ENCODE data around the gene SKAP1. TPM values are rescaled to one million over a fixed set of nuclear protein-coding genes. Genes with fewer than 3 reads are reported as not detected.

Gene SKAP1
- polyA plus RNA-seq, 1 of the 3 experiments (the other 2 are of a cell fraction), result not detected

GRCh38 chr17:48416971-48417370 is 13.0 kb downstream of the SKAP1 start:
- no peak overlapping the region for H3K4me2 ChIP-seq
- no peaks in the 10 kb centered on the region for H4K20me1 ChIP-seq (ENCODE audit: insufficient read depth)
- no peaks in the 10 kb centered on the region for H3K79me2 ChIP-seq (ENCODE audit: insufficient read depth)
- no peaks in the 10 kb centered on the region for H3K4me1 ChIP-seq (ENCODE audit: control insufficient read depth in 1 of 2, insufficient read depth in 2 of 2, low read depth in 1 of 2, low read length in 1 of 2)
- WGBS (ENCODE audit: low lambda C conversion rate), result 3% methylated on average over 3 of the region's 3 CpGs
- H3K4me3 ChIP-seq (ENCODE audit: low read depth in 2 of 2, low read length in 1 of 2), result no peak overlapping the region
- no peaks in the 10 kb centered on the region for H3K9me3 ChIP-seq
- H3F3A ChIP-seq (replicated peaks; ENCODE audit: insufficient read depth), result no peaks in the 10 kb centered on the region
- H3K9ac ChIP-seq, result no peak overlapping the region
- ChIA-PET POLR2A (no interaction called here), CTCF (interaction anchor here (0.6 kb wide), 1 partner anchor 65 kb away, joined by 3 read pairs; no protein-coding TSS in a partner anchor)
- no peak overlapping the region for H3K27ac ChIP-seq (ENCODE audit: low read depth in 2 of 2, low read length in 1 of 2)
- no peaks in the 10 kb centered on the region for H3K9me2 ChIP-seq
- no peak for DNase-seq
- H3K36me3 ChIP-seq (replicated peaks in 1 of 2; ENCODE audit: control insufficient read depth in 1 of 2, insufficient read depth in 2 of 2, low read length in 1 of 2), result no peaks in the 10 kb centered on the region
- no peak for TF ChIP-seq CTCF (IDR thresholded peaks at IDR 0.05)
- TF ChIP-seq TCF12 (IDR thresholded peaks at IDR 0.05), result no peak
- no peak for TF ChIP-seq POLR2AphosphoS5 (IDR thresholded peaks at IDR 0.05; ENCODE audit: low read depth, low read length)
- TF ChIP-seq TEAD4 (IDR thresholded peaks at IDR 0.05; ENCODE audit: borderline replicate concordance, insufficient read depth), result no peak
- no peak for TF ChIP-seq GABPA (IDR thresholded peaks at IDR 0.05; ENCODE audit: low read depth)
- no peak for TF ChIP-seq USF1 (IDR thresholded peaks at IDR 0.05; ENCODE audit: borderline replicate concordance, low read depth)
- no peak for TF ChIP-seq EZH2phosphoT487 (IDR thresholded peaks at IDR 0.05; ENCODE audit: borderline replicate concordance, low read depth)
- TF ChIP-seq YY1 (IDR thresholded peaks at IDR 0.05; ENCODE audit: low read depth), result no peak
- no peak for TF ChIP-seq RAD21 (IDR thresholded peaks at IDR 0.05; ENCODE audit: low read length)
- no peak for TF ChIP-seq USF2 (IDR thresholded peaks at IDR 0.05; ENCODE audit: borderline replicate concordance, low read depth, low read length)
- TF ChIP-seq CHD2 (IDR thresholded peaks at IDR 0.05; ENCODE audit: low read length, partially characterized antibody), result no peak
- no peak for TF ChIP-seq NFIC (IDR thresholded peaks at IDR 0.05; ENCODE audit: borderline replicate concordance)
- TF ChIP-seq RXRA (IDR thresholded peaks at IDR 0.05; ENCODE audit: borderline replicate concordance, low read depth), result no peak
- no peak for TF ChIP-seq EP300 (IDR thresholded peaks at IDR 0.05; ENCODE audit: borderline replicate concordance in 1 of 2, low read depth in 1 of 2, low read length in 1 of 2)
- H3K27me3 ChIP-seq (ENCODE audit: insufficient read depth), result peaks cover 76% of the 10 kb centered on the region
- no peak overlapping the region for H2AFZ ChIP-seq (ENCODE audit: low read depth)

All from SK-N-SH (cell line).